H9 (cell line): ENCODE results near the gene C1orf105. TPM values are rescaled to one million over a fixed set of nuclear protein-coding genes. Genes with fewer than 3 reads are reported as not detected.

ENCODE experiments used
- DNase-seq: peaks from one replicate; pipeline ENCODE4 v3.0.0-alpha.2; 2017
- H2AFZ ChIP-seq: one replicate; pipeline ENCODE4 v1.6.1; 2013; ENCODE audit warnings: mild to moderate bottlenecking, low read length, control low read depth, moderate library complexity
- H2AK5ac ChIP-seq: 2 replicates; pipeline ENCODE4 v1.6.1; 2013; ENCODE audit warnings: low read length, control low read depth, mixed read lengths; ENCODE audit not compliant: insufficient read length
- H2BK120ac ChIP-seq: one replicate; pipeline ENCODE4 v1.6.1; 2013; ENCODE audit warnings: low read depth, mild to moderate bottlenecking, low read length, control low read depth, inconsistent platforms; ENCODE audit not compliant: poor library complexity, severe bottlenecking
- H2BK12ac ChIP-seq: 2 replicates; pipeline ENCODE4 v1.6.1; 2013; ENCODE audit warnings: low read length, control low read depth, mixed read lengths, low read depth; ENCODE audit not compliant: insufficient read length
- H2BK15ac ChIP-seq: 2 replicates; pipeline ENCODE4 v1.6.1; 2013; ENCODE audit warnings: low read depth, low read length, control low read depth
- H2BK20ac ChIP-seq: one replicate; pipeline ENCODE4 v1.6.1; 2013; ENCODE audit warnings: low read depth, mild to moderate bottlenecking, low read length, control low read depth, inconsistent platforms; ENCODE audit not compliant: poor library complexity, severe bottlenecking
- H2BK5ac ChIP-seq: 2 replicates; pipeline ENCODE4 v1.6.1; 2013; ENCODE audit warnings: low read length, control low read depth, mixed read lengths; ENCODE audit not compliant: insufficient read length
- H3K14ac ChIP-seq: 2 replicates; pipeline ENCODE4 v1.6.1; 2013; ENCODE audit warnings: low read length, control low read depth; ENCODE audit not compliant: insufficient read depth
- H3K18ac ChIP-seq: 2 replicates; pipeline ENCODE4 v1.6.1; 2013; ENCODE audit warnings: low read depth, mild to moderate bottlenecking, mixed read lengths, low read length, control low read depth; ENCODE audit not compliant: insufficient read length
- H3K23ac ChIP-seq: 2 replicates; pipeline ENCODE4 v1.6.1; 2013; ENCODE audit warnings: low read length, control low read depth, mixed read lengths, low read depth; ENCODE audit not compliant: insufficient read length
- H3K23me2 ChIP-seq: 2 replicates; pipeline ENCODE4 v1.6.1; 2013; ENCODE audit warnings: low read depth, mild to moderate bottlenecking, mixed read lengths, low read length, control low read depth; ENCODE audit not compliant: insufficient read length, poor library complexity, severe bottlenecking
- H3K27ac ChIP-seq: 2 replicates; pipeline ENCODE4 v1.5.1; 2013; ENCODE audit warnings: low read length, control low read depth, mixed read lengths, low read depth; ENCODE audit not compliant: insufficient read length
- H3K27me3 ChIP-seq: 2 replicates; pipeline ENCODE4 v1.6.1; 2013; ENCODE audit warnings: low read length, control low read depth, inconsistent platforms; ENCODE audit not compliant: insufficient read depth
- H3K4ac ChIP-seq: 2 replicates; pipeline ENCODE4 v1.6.1; 2013; ENCODE audit warnings: low read depth, mild to moderate bottlenecking, control low read depth, inconsistent platforms, low read length, moderate library complexity
- H3K4me1 ChIP-seq: 2 replicates; pipeline ENCODE4 v1.6.1; 2013; ENCODE audit warnings: low read length, control low read depth, inconsistent platforms; ENCODE audit not compliant: insufficient read depth
- H3K4me2 ChIP-seq: 2 replicates; pipeline ENCODE4 v1.6.1; 2013; ENCODE audit warnings: low read length, control low read depth, mixed read lengths; ENCODE audit not compliant: insufficient read length, insufficient read depth
- H3K56ac ChIP-seq: 2 replicates; pipeline ENCODE4 v1.6.1; 2013; ENCODE audit warnings: low read depth, mild to moderate bottlenecking, mixed read lengths, low read length, control low read depth; ENCODE audit not compliant: insufficient read length
- H3K79me1 ChIP-seq: 2 replicates; pipeline ENCODE4 v1.6.1; 2013; ENCODE audit warnings: low read depth, mild to moderate bottlenecking, moderate library complexity, low read length, control low read depth, inconsistent platforms; ENCODE audit not compliant: insufficient read depth, poor library complexity, severe bottlenecking
- H3K79me2 ChIP-seq: 2 replicates; pipeline ENCODE4 v1.6.1; 2013; ENCODE audit warnings: low read length, control low read depth, inconsistent platforms; ENCODE audit not compliant: insufficient read depth
- H3K9ac ChIP-seq: 2 replicates; pipeline ENCODE4 v1.6.1; 2013; ENCODE audit warnings: low read length, control low read depth, mixed read lengths; ENCODE audit not compliant: insufficient read length; ENCODE audit errors: extremely low read depth
- H3K9me3 ChIP-seq: one replicate; pipeline ENCODE4 v1.6.1; 2013; ENCODE audit warnings: low read depth, low read length, inconsistent platforms; ENCODE audit not compliant: control insufficient read depth
- H3T11ph ChIP-seq: one replicate; pipeline ENCODE4 v1.6.1; 2013; ENCODE audit warnings: mild to moderate bottlenecking, low read length, control low read depth, inconsistent platforms
- H4K20me1 ChIP-seq: one replicate; pipeline ENCODE4 v1.6.1; 2013; ENCODE audit not compliant: control insufficient read depth, insufficient read length, insufficient read depth
- H4K5ac ChIP-seq: 2 replicates; pipeline ENCODE4 v1.6.1; 2013; ENCODE audit warnings: low read depth, mild to moderate bottlenecking, mixed read lengths, low read length, control low read depth; ENCODE audit not compliant: insufficient read length
- H4K8ac ChIP-seq: replicated peaks from 2 replicates; pipeline ENCODE4 v1.6.1; 2013; ENCODE audit warnings: low read length, control low read depth, mixed read lengths, low read depth; ENCODE audit not compliant: insufficient read length
- H4K91ac ChIP-seq: 2 replicates; pipeline ENCODE4 v1.6.1; 2013; ENCODE audit warnings: low read depth, mild to moderate bottlenecking, moderate library complexity, mixed read lengths, low read length, control low read depth; ENCODE audit not compliant: insufficient read length
- H3K27ac Mint-ChIP-seq, 3 experiments: 2 replicates in 2 of 3; 3 replicates in 1 of 3; pipeline ENCODE4 v1.8.0; 2020 to 2021; ENCODE audit warnings: mixed read lengths in 3 of 3, mild to moderate bottlenecking in 1 of 3, moderate library complexity in 1 of 3
- H3K27me3 Mint-ChIP-seq: 2 replicates; pipeline ENCODE4 v1.8.0; 2021; ENCODE audit warnings: low read depth, mild to moderate bottlenecking, moderate library complexity, mixed read lengths
- H3K36me3 Mint-ChIP-seq, 3 experiments: 2 replicates in 2 of 3; 3 replicates in 1 of 3; pipeline ENCODE4 v1.8.0; 2020 to 2021; ENCODE audit warnings: low read depth in 3 of 3, mixed read lengths in 3 of 3; ENCODE audit not compliant: insufficient read depth in 1 of 3
- H3K4me1 Mint-ChIP-seq, 2 experiments: 2 replicates each; pipeline ENCODE4 v1.8.0; 2020; ENCODE audit warnings: mixed read lengths in 2 of 2
- H3K4me3 Mint-ChIP-seq, 2 experiments: 2 replicates in 1 of 2; 3 replicates in 1 of 2; pipeline ENCODE4 v1.8.0; 2020 to 2021; ENCODE audit warnings: mild to moderate bottlenecking in 2 of 2, mixed read lengths in 2 of 2, moderate library complexity in 1 of 2
- H3K9me3 Mint-ChIP-seq, 2 experiments: 2 replicates in 1 of 2; 3 replicates in 1 of 2; pipeline ENCODE4 v1.8.0; 2020; ENCODE audit warnings: mild to moderate bottlenecking in 2 of 2, mixed read lengths in 2 of 2, moderate library complexity in 1 of 2
- CTCF ChIP-seq: fragments of 200-600 bp; sonication (generic); conservative IDR thresholded peaks from 3 replicates; pipeline ENCODE4 v1.8.0; 2021; ENCODE audit warnings: antibody characterized with exemption, mild to moderate bottlenecking
- WGBS: extraction: QIAGEN DNeasy Blood & Tissue Kit; methylation state at CpG from one replicate; pipeline ENCODE4 v1.1.7; 2013; ENCODE audit warnings: missing lambda C conversion rate, low lambda C conversion rate, mixed read lengths; ENCODE audit not compliant: insufficient read length; ENCODE audit errors: extremely low coverage; 5-methylcytosine and 5-hydroxymethylcytosine counted together
- total RNA-seq: library from RNA; stranded (reverse); gene quantifications from 2 replicates; pipeline ENCODE4 v1.2.1, GENCODE V29; 2021

C1orf105 gene
- total RNA-seq, 1 experiment from 2014 or later, result not detected

- H2BK5ac ChIP-seq, result no peak overlapping the region
- no peak overlapping the region for H4K5ac ChIP-seq
- peak; percentile 57 for DNase-seq
- Mint-ChIP-seq H3K27me3 (no peaks in the 10 kb centered on the region), H3K4me3 (no peak overlapping the region), H3K27ac (no peak overlapping the region), H3K36me3 (no peaks in the 10 kb centered on the region), H3K4me1 (peaks cover 10 to 16% of the 10 kb centered on the region in 2 experiments), H3K9me3 (no peaks in the 10 kb centered on the region)
- no peak overlapping the region for H3K4ac ChIP-seq
- H3K27ac ChIP-seq, result no peak overlapping the region
- H3K56ac ChIP-seq, result no peak overlapping the region
- H3K4me2 ChIP-seq, result no peak overlapping the region
- H3K27me3 ChIP-seq, result no peaks in the 10 kb centered on the region
- H2BK12ac ChIP-seq, result no peak overlapping the region
- H3K9ac ChIP-seq, result no peak overlapping the region
- no peak overlapping the region for H2AFZ ChIP-seq
- H2BK15ac ChIP-seq, result no peak overlapping the region
- H4K91ac ChIP-seq, result no peak overlapping the region
- no peaks in the 10 kb centered on the region for H3K9me3 ChIP-seq
- H3T11ph ChIP-seq, result no peak overlapping the region
- no peaks in the 10 kb centered on the region for H3K79me1 ChIP-seq
- no peak overlapping the region for H4K8ac ChIP-seq
- H3K18ac ChIP-seq, result no peak overlapping the region
- no peak overlapping the region for H2BK120ac ChIP-seq
- H3K14ac ChIP-seq, result no peak overlapping the region
- H3K79me2 ChIP-seq, result no peaks in the 10 kb centered on the region
- TF ChIP-seq CTCF, result peak; percentile 74
- no peaks in the 10 kb centered on the region; the same call in 1 of the 2 replicates for H3K4me1 ChIP-seq
- no CpG with 5 or more reads among the region's 5 CpGs for WGBS
- no peaks in the 10 kb centered on the region for H4K20me1 ChIP-seq
- H3K23me2 ChIP-seq, result no peaks in the 10 kb centered on the region
- H3K23ac ChIP-seq, result no peak overlapping the region
- no peak overlapping the region for H2BK20ac ChIP-seq
- no peak overlapping the region for H2AK5ac ChIP-seq
Measured at GRCh38 chr1:172401892-172402291, 18.6 kb upstream of the C1orf105 start.
